Measurements from ENCODE around the gene OR1K1. TPM values are rescaled to one million over a fixed set of nuclear protein-coding genes. Genes with fewer than 3 reads are reported as not detected.
"Not testable (repeated sequence)": the region's sequence is repeated elsewhere in the genome, so short reads cannot be mapped to it uniquely, and the experiment has no call there.

The OR1K1 gene
- total RNA-seq, 2 donors from 2014 or later, result not detected

DNA sequence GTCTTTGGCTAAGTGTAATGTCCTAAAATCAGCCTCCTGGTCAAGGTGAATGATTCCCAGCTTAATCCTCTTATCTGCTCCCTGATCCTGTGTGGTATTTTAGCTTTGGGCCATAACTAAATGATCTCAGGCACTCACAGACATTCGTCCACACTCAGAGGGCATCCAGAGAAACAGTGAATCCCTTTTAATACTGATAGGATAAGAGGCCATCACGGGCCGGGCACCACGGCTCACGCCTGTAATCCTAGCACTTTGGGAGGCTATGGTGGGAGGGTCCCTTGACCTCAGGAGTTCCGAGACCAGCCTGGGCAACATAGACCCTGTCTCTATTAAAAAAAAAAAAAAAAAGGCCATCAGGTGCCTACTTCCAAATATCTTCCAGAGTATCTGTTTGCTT lies 22.1 kb downstream of the OR1K1 start:
- peaks cover 3% of the 10 kb centered on the region for H3K4me1 ChIP-seq (ENCODE audit: control insufficient read depth, insufficient read depth, low read length)
- no peaks in the 10 kb centered on the region for H3K27me3 ChIP-seq (ENCODE audit: control insufficient read depth, insufficient read depth, low read length, poor library complexity, severe bottlenecking)
- Mint-ChIP-seq H3K4me1 (peaks cover 25% of the 10 kb centered on the region), H3K36me3 (ENCODE audit: low read depth) (peaks cover 62% of the 10 kb centered on the region), H3K9me3 (no peaks in the 10 kb centered on the region), H3K4me3 (no peak overlapping the region), H3K27me3 (ENCODE audit: insufficient read depth) (no peaks in the 10 kb centered on the region), H3K27ac (peak overlapping the region; percentile 7)
- peak overlapping the region; percentile 7 for H3K4me3 ChIP-seq (ENCODE audit: low read length)
- no peak overlapping the region for H3K27ac ChIP-seq (ENCODE audit: low read depth, low read length)
- DNase-seq, result no peak
- peaks cover 77% of the 10 kb centered on the region for H3K36me3 ChIP-seq (ENCODE audit: control insufficient read depth, insufficient read depth, low read length)
- TF ChIP-seq, protein P1, sequence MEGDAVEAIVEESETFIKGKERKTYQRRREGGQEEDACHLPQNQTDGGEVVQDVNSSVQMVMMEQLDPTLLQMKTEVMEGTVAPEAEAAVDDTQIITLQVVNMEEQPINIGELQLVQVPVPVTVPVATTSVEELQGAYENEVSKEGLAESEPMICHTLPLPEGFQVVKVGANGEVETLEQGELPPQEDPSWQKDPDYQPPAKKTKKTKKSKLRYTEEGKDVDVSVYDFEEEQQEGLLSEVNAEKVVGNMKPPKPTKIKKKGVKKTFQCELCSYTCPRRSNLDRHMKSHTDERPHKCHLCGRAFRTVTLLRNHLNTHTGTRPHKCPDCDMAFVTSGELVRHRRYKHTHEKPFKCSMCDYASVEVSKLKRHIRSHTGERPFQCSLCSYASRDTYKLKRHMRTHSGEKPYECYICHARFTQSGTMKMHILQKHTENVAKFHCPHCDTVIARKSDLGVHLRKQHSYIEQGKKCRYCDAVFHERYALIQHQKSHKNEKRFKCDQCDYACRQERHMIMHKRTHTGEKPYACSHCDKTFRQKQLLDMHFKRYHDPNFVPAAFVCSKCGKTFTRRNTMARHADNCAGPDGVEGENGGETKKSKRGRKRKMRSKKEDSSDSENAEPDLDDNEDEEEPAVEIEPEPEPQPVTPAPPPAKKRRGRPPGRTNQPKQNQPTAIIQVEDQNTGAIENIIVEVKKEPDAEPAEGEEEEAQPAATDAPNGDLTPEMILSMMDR (conservative IDR thresholded peaks at IDR 0.05), result no peak
- no peak overlapping the region for H3K9ac ChIP-seq (ENCODE audit: extremely low read depth, low read length, poor library complexity, severe bottlenecking)
- 87 to 93% methylated on average over 3 to 6 of the region's 6 CpGs for WGBS, 2 experiments (ENCODE audit: insufficient coverage in 1 of 2, insufficient read length in 1 of 2)
- no peaks in the 10 kb centered on the region for H3K9me3 ChIP-seq (ENCODE audit: control insufficient read depth, low read length)

DNA sequence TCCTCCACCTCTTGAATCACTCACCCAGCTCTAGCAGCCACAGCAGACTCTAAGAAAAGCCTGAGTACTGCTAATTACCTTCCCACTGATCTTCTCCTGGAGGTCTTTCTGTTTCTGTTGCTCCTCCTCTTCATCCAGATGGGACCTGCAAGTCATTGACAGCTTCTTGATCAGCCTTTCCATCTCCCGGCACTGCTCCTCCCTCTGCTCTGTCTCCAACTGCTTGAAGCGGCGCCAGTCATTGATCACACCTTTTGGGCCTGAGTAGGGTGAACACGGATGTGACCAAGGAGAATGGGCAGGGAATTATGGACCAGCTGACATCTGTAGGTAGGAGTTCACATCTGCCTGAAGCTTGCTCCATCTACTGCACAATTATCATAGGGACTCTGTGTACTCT lies 23.0 kb downstream of the OR1K1 start:
- no peak for DNase-seq
- H3K27me3 ChIP-seq (ENCODE audit: control insufficient read depth, insufficient read depth, low read length, poor library complexity, severe bottlenecking), result no peaks in the 10 kb centered on the region
- no peak overlapping the region for H3K4me3 ChIP-seq (ENCODE audit: low read length)
- H3K36me3 ChIP-seq (ENCODE audit: control insufficient read depth, insufficient read depth, low read length), result peaks cover 72% of the 10 kb centered on the region
- Mint-ChIP-seq H3K4me3 (no peak overlapping the region), H3K9me3 (no peaks in the 10 kb centered on the region), H3K36me3 (ENCODE audit: low read depth) (peaks cover 56% of the 10 kb centered on the region), H3K27me3 (ENCODE audit: insufficient read depth) (no peaks in the 10 kb centered on the region), H3K27ac (peak overlapping the region; percentile 5), H3K4me1 (peaks cover 28% of the 10 kb centered on the region)
- no peak overlapping the region for H3K9ac ChIP-seq (ENCODE audit: extremely low read depth, low read length, poor library complexity, severe bottlenecking)
- TF ChIP-seq, protein P1 (conservative IDR thresholded peaks at IDR 0.05), result no peak
- no peaks in the 10 kb centered on the region for H3K9me3 ChIP-seq (ENCODE audit: control insufficient read depth, low read length)
- peaks cover 3% of the 10 kb centered on the region for H3K4me1 ChIP-seq (ENCODE audit: control insufficient read depth, insufficient read depth, low read length)
- no peak overlapping the region for H3K27ac ChIP-seq (ENCODE audit: low read depth, low read length)
- 97 to 100% methylated on average over 2 to 4 of the region's 4 CpGs for WGBS, 2 experiments (ENCODE audit: insufficient coverage in 1 of 2, insufficient read length in 1 of 2)

DNA sequence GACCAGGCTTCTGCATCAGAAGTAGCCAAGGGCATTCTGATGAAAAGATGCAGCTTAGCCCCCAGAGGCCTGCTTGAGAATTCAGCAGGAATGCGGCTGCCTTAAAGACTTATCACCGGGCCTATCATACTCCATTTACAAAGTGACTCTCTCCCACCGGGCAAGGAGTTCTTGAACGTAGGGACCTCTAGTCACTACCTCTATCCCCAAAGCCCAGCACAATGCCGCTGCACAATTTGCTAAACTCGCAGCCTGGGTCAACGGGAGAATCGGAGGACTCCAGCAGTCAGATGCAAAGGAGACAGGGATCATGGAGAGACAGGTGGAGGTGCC lies 27.8 kb downstream of the OR1K1 start:
- Histone ChIP-seq H3K27ac (ENCODE audit: low read depth, low read length) (peak overlapping the region; percentile 83), H3K4me3 (ENCODE audit: low read length) (peak overlapping the region; percentile 95), H3K4me1 (ENCODE audit: control insufficient read depth, insufficient read depth, low read length) (no peaks in the 10 kb centered on the region), H3K36me3 (ENCODE audit: control insufficient read depth, insufficient read depth, low read length) (peaks cover 28% of the 10 kb centered on the region), H3K9ac (ENCODE audit: extremely low read depth, low read length, poor library complexity, severe bottlenecking) (peak overlapping the region; percentile 80), H3K27me3 (ENCODE audit: control insufficient read depth, insufficient read depth, low read length, poor library complexity, severe bottlenecking) (no peaks in the 10 kb centered on the region), H3K9me3 (ENCODE audit: control insufficient read depth, low read length) (no peaks in the 10 kb centered on the region)
- H3K4me3 Mint-ChIP-seq, result peak overlapping the region; percentile 90
- peaks cover 10% of the 10 kb centered on the region for H3K4me1 Mint-ChIP-seq
- TF ChIP-seq, protein P1 (conservative IDR thresholded peaks at IDR 0.05), result peak; percentile 31
- H3K9me3 Mint-ChIP-seq, result no peaks in the 10 kb centered on the region
- H3K36me3 Mint-ChIP-seq (ENCODE audit: low read depth), result peaks cover 29% of the 10 kb centered on the region
- 0 to 1% methylated on average over 6 to 8 of the region's 8 CpGs for WGBS, 2 experiments (ENCODE audit: insufficient coverage in 1 of 2, insufficient read length in 1 of 2)
- H3K27me3 Mint-ChIP-seq (ENCODE audit: insufficient read depth), result no peaks in the 10 kb centered on the region
- H3K27ac Mint-ChIP-seq, result peak overlapping the region; percentile 98
- peak; percentile 83 for DNase-seq

DNA sequence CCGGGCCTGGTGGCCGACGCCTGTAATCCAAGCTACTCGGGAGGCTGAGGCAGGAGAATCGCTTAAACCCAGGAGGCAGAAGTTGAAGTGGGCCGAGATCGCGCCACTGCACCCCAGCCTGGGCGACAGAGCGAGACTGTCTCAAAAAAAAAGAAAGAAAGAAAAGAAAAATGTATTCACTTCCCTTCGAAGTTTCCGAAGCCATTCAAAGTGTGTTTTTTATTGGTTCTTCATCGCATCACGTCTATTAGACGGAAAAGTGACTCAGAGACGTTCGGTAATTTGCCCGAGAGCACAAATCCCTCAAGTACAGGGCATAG lies 29.0 kb downstream of the OR1K1 start:
- not testable (repeated sequence) for H3K4me1 ChIP-seq (ENCODE audit: control insufficient read depth, insufficient read depth, low read length); H3K9me3 Mint-ChIP-seq; H3K27ac ChIP-seq (ENCODE audit: low read depth, low read length); H3K4me1 Mint-ChIP-seq; DNase-seq; H3K27me3 Mint-ChIP-seq (ENCODE audit: insufficient read depth); H3K9me3 ChIP-seq (ENCODE audit: control insufficient read depth, low read length); H3K27me3 ChIP-seq (ENCODE audit: control insufficient read depth, insufficient read depth, low read length, poor library complexity, severe bottlenecking)
- Histone ChIP-seq H3K36me3 (ENCODE audit: control insufficient read depth, insufficient read depth, low read length) (peaks cover 21% of the 10 kb centered on the region), H3K9ac (ENCODE audit: extremely low read depth, low read length, poor library complexity, severe bottlenecking) (peak overlapping the region; percentile 80), H3K4me3 (ENCODE audit: low read length) (peak overlapping the region; percentile 95)
- H3K27ac Mint-ChIP-seq, result peak overlapping the region; percentile 98
- 60 to 73% methylated on average over 9 to 18 of the region's 18 CpGs for whole genome bisulfite sequencing, 2 experiments (ENCODE audit: insufficient coverage in 1 of 2, insufficient read length in 1 of 2)
- H3K36me3 Mint-ChIP-seq (ENCODE audit: low read depth), result peaks cover 21% of the 10 kb centered on the region
- H3K4me3 Mint-ChIP-seq, result peak overlapping the region; percentile 90

Measured in endodermal cell (in vitro differentiated cells).